ENCODE measurements around the gene PMF1.

DNA sequence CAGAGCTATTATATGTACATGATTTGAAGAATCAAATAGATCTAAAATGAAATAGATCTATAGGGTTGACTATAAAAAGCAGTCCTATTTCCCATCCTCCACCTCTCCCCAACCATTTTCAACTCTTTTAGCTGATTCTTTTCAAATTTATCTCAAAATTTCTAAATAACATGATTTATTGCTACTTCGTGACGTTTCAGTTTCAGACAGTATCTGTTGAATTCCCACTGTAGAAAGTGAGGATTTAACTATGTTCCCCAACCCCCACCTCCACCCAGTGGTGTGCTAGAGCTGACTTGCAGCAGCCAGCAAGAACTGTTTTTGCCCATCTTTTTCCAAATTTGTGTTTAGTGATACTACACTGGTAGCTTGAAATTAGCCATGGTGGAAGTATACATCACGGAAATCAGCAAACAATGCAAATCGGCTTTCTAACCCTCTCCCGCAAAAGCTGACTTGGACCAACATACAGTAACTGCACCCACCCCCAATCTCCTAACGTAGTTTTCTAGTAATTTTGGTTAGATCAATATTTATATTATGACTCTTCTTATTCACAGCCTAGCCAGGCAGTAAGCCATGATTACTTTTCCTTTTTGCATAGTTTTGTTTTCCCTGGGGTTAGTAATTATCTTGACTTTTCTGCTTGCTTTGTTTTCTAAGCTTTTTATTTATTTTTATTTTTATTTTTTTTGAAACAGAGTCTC is 48.5 kb upstream of the PMF1 start:
- TF ChIP-seq, protein P1, sequence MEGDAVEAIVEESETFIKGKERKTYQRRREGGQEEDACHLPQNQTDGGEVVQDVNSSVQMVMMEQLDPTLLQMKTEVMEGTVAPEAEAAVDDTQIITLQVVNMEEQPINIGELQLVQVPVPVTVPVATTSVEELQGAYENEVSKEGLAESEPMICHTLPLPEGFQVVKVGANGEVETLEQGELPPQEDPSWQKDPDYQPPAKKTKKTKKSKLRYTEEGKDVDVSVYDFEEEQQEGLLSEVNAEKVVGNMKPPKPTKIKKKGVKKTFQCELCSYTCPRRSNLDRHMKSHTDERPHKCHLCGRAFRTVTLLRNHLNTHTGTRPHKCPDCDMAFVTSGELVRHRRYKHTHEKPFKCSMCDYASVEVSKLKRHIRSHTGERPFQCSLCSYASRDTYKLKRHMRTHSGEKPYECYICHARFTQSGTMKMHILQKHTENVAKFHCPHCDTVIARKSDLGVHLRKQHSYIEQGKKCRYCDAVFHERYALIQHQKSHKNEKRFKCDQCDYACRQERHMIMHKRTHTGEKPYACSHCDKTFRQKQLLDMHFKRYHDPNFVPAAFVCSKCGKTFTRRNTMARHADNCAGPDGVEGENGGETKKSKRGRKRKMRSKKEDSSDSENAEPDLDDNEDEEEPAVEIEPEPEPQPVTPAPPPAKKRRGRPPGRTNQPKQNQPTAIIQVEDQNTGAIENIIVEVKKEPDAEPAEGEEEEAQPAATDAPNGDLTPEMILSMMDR (conservative IDR thresholded peaks at IDR 0.05; ENCODE audit: low read depth, low read length), result no peak
- no peak for TF ChIP-seq EZH2 (IDR thresholded peaks at IDR 0.05; ENCODE audit: borderline replicate concordance, low read depth, low read length, poor library complexity, severe bottlenecking)

All from A673 (cell line).